Left cardiac atrium (tissue), 4 donors: ENCODE results near the gene TMEM41A. TPM values are rescaled to one million over a fixed set of nuclear protein-coding genes. Genes with fewer than 3 reads are reported as not detected.

Experiments used
- ATAC-seq, 2 donors: fragments of 200-7000 bp; cut with Tn5 transposase; one replicate each; pipeline ENCODE4 v1.9.1; 2020; ENCODE audit warnings: mild to moderate bottlenecking in 2 of 2, moderate library complexity in 2 of 2
- DNase-seq: peaks from one replicate; pipeline ENCODE4 v3.0.0-alpha.2; 2020
- intact Hi-C, 2 donors: fragments of 100-400 bp; cut with DNase I; formaldehyde crosslinking; loops; one replicate each; pipeline versions ENCODE4 v1.14.1 to v1.15.1; 2022 to 2023
- total RNA-seq, 2 donors: library from RNA; stranded (reverse); fragmentation: NEBNext Ultra II Directional; extraction: Animal tissue kit (Norgen Biotek cat#: 25700); gene quantifications; one replicate each; pipeline ENCODE4 v1.2.1, GENCODE V29; 2021
- donor health status: DM: no; HTN: yes; CAD: no.
- donor health status: DM: no; HTN: yes; CAD: no; lungs with severe emphysema.
- donor health status: DM: yes; HTN: yes; CAD: no.
- donor health status: Dilated cardiomyopathy.

Gene TMEM41A
- total RNA-seq, 2 donors from 2014 or later: 9.5 to 13.5 TPM

- intact Hi-C loops: no loop called here
- DNase-seq: no peak
Measured at GRCh38 chr3:185439745-185440466, 58.9 kb downstream of the TMEM41A start.

More at GRCh38 chr3:185439745-185440466, 58.9 kb downstream of the TMEM41A start:
- ATAC-seq: no peak

Other genes with a start within 250 kb of the TMEM41A start
- gene EHHADH, start 245.0 kb downstream of the TMEM41A start, total RNA-seq: 10 to 100 TPM; 12.8 to 15.3 TPM
- 10 to 100 TPM; 12.5 to 16.2 TPM for gene MAP3K13, start 135.9 kb downstream of the TMEM41A start, total RNA-seq
- gene LIPH, start 53.6 kb upstream of the TMEM41A start, total RNA-seq: under 1 TPM; 0.13 to 0.41 TPM
- 10 to 100 TPM; 25.4 to 28.9 TPM for gene SENP2, start 87.3 kb upstream of the TMEM41A start, total RNA-seq